Measurements from ENCODE around the gene LILRB4.

The LILRB4 gene

GRCh38 chr19:54644056-54644455 is 18.7 kb upstream of the LILRB4 start:
- no peak for TF ChIP-seq CTCF (IDR thresholded peaks at IDR 0.05; ENCODE audit: low read depth, low read length)
- no peak overlapping the region for H3K4me3 ChIP-seq (ENCODE audit: low read depth, low read length)
- in situ Hi-C loops (cut with HindIII; ENCODE audit: low sequenced_read_pairs): no loop called here
- no peak for DNase-seq (ENCODE audit: low read depth, low spot score)

GRCh38 chr19:54646331-54646841 is 16.4 kb upstream of the LILRB4 start:
- H3K4me3 ChIP-seq (ENCODE audit: low read depth, low read length): no peak overlapping the region
- in situ Hi-C loops (cut with HindIII; ENCODE audit: low sequenced_read_pairs): no loop called here
- no peak for TF ChIP-seq CTCF (IDR thresholded peaks at IDR 0.05; ENCODE audit: low read depth, low read length)
- DNase-seq (ENCODE audit: low read depth, low spot score): no peak

- DNase-seq (ENCODE audit: low read depth, low spot score): no peak
- TF ChIP-seq CTCF (IDR thresholded peaks at IDR 0.05; ENCODE audit: low read depth, low read length): no peak
- no peak overlapping the region for H3K4me3 ChIP-seq (ENCODE audit: low read depth, low read length)
- in situ Hi-C loops (cut with HindIII; ENCODE audit: low sequenced_read_pairs): no loop called here
These were observed 14.7 kb upstream of the LILRB4 start for GRCh38 chr19:54648129-54648528.

GRCh38 chr19:54650108-54650655 is 12.6 kb upstream of the LILRB4 start:
- in situ Hi-C loops (cut with HindIII; ENCODE audit: low sequenced_read_pairs): no loop called here
- H3K4me3 ChIP-seq (ENCODE audit: low read depth, low read length): no peak overlapping the region
- no peak for DNase-seq (ENCODE audit: low read depth, low spot score)
- no peak for TF ChIP-seq CTCF (IDR thresholded peaks at IDR 0.05; ENCODE audit: low read depth, low read length)

- peak; percentile 29 for TF ChIP-seq CTCF (IDR thresholded peaks at IDR 0.05; ENCODE audit: low read depth, low read length)
- DNase-seq (ENCODE audit: low read depth, low spot score): peak; percentile 3
- in situ Hi-C loops (cut with HindIII; ENCODE audit: low sequenced_read_pairs): no loop called here
- no peak overlapping the region for H3K4me3 ChIP-seq (ENCODE audit: low read depth, low read length)
These were observed 9.5 kb upstream of the LILRB4 start for GRCh38 chr19:54653181-54653809.

GRCh38 chr19:54654447-54655321 is 8.1 kb upstream of the LILRB4 start:
- no peak for TF ChIP-seq CTCF (IDR thresholded peaks at IDR 0.05; ENCODE audit: low read depth, low read length)
- in situ Hi-C loops (cut with HindIII; ENCODE audit: low sequenced_read_pairs): no loop called here
- no peak overlapping the region for H3K4me3 ChIP-seq (ENCODE audit: low read depth, low read length)
- DNase-seq (ENCODE audit: low read depth, low spot score): no peak

All from astrocyte of the spinal cord (primary cell).